ENCODE results near the gene ATP2C2. TPM values are rescaled to one million over a fixed set of nuclear protein-coding genes. Genes with fewer than 3 reads are reported as not detected.

ATP2C2 gene
- total and polyA plus RNA-seq, 2 donors (not counting 1 experiment from before 2014, with no cell fraction given), result not detected

GRCh38 chr16:84329843-84330684 is 38.3 kb upstream of the ATP2C2 start:
- no peak overlapping the region for H3K4me3 ChIP-seq (ENCODE audit: control extremely low read depth in 1 of 5, extremely low read depth in 1 of 5, insufficient read depth in 1 of 5, low read depth in 2 of 5, low read length in 4 of 5)
- no peaks in the 10 kb centered on the region for H3K4me1 ChIP-seq (ENCODE audit: control insufficient read depth in 2 of 2, insufficient read depth in 2 of 2, low read length in 2 of 2)
- no peak overlapping the region for H3K9ac ChIP-seq (ENCODE audit: low read length)
- H3K9me3 ChIP-seq (ENCODE audit: control extremely low read depth in 1 of 3, control insufficient read depth in 2 of 3, insufficient read depth in 1 of 3, low read length in 2 of 3), result peaks cover 0 to 19% (median 0%) of the 10 kb centered on the region in 3 donors
- Mint-ChIP-seq H3K27ac (no peak overlapping the region), H3K27me3 (peaks cover 27% of the 10 kb centered on the region), H3K9me3 (ENCODE audit: insufficient read depth) (no peaks in the 10 kb centered on the region), H3K4me1 (no peaks in the 10 kb centered on the region), H3K4me3 (no peak overlapping the region)
- H3K36me3 ChIP-seq (replicated peaks in 1 of 2; ENCODE audit: control extremely low read depth in 1 of 2, control insufficient read depth in 1 of 2, extremely low read depth in 1 of 2, insufficient read depth in 2 of 2, low read length in 1 of 2), result no peaks in the 10 kb centered on the region
- no peak overlapping the region for H3K4me2 ChIP-seq (replicated peaks; ENCODE audit: low read depth, low read length, poor library complexity, severe bottlenecking)
- ATAC-seq (ENCODE audit: low read depth) (no peak), DNase-seq (no peak)
- no peaks in the 10 kb centered on the region for H3K27me3 ChIP-seq (replicated peaks in 1 of 4; ENCODE audit: control extremely low read depth in 1 of 4, control insufficient read depth in 3 of 4, insufficient read depth in 4 of 4, low read length in 3 of 4)
- ChIA-PET POLR2A (no interaction called here), CTCF (no interaction called here)
- H3K27ac ChIP-seq (ENCODE audit: low read length in 2 of 2), result no peak overlapping the region
- intact Hi-C loops (cut with micrococcal nuclease), result no loop called here
- H2AFZ ChIP-seq (ENCODE audit: insufficient read depth, low read depth, low read length, poor library complexity, severe bottlenecking), result no peak overlapping the region
- H3K79me2 ChIP-seq (ENCODE audit: control insufficient read depth, insufficient read depth, low read length), result no peaks in the 10 kb centered on the region
- WGBS (ENCODE audit: insufficient coverage), result 83% methylated on average over 17 of the region's 18 CpGs
- no peaks in the 10 kb centered on the region for H4K20me1 ChIP-seq (ENCODE audit: control insufficient read depth, insufficient read depth, low read length, poor library complexity, severe bottlenecking)
- TF ChIP-seq CTCF (IDR thresholded peaks at IDR 0.05) (no peak), EZH2 (IDR thresholded peaks at IDR 0.05; ENCODE audit: borderline replicate concordance, insufficient read depth, low read depth, low read length, poor library complexity, severe bottlenecking) (no peak)

- TF ChIP-seq EZH2 (IDR thresholded peaks at IDR 0.05; ENCODE audit: borderline replicate concordance, insufficient read depth, low read depth, low read length, poor library complexity, severe bottlenecking) (no peak), CTCF (IDR thresholded peaks at IDR 0.05) (no peak)
- H3K27ac Mint-ChIP-seq, result no peak overlapping the region
- no peak overlapping the region for H3K4me2 ChIP-seq (replicated peaks; ENCODE audit: low read depth, low read length, poor library complexity, severe bottlenecking)
- no peak overlapping the region for H3K4me3 Mint-ChIP-seq
- H3K4me1 Mint-ChIP-seq, result no peaks in the 10 kb centered on the region
- DNase-seq (no peak), ATAC-seq (ENCODE audit: low read depth) (no peak)
- H3K9me3 Mint-ChIP-seq (ENCODE audit: insufficient read depth), result no peaks in the 10 kb centered on the region
- H3K9ac ChIP-seq (ENCODE audit: low read length), result no peak overlapping the region
- ChIA-PET CTCF (no interaction called here), POLR2A (interaction anchor here (0.5 kb wide), 1 partner anchor 462 kb away, joined by 3 read pairs; no protein-coding TSS in a partner anchor)
- peaks cover 27% of the 10 kb centered on the region for H3K27me3 Mint-ChIP-seq
- H3K27me3 ChIP-seq (replicated peaks in 1 of 4; ENCODE audit: control extremely low read depth in 1 of 4, control insufficient read depth in 3 of 4, insufficient read depth in 4 of 4, low read length in 3 of 4), result no peaks in the 10 kb centered on the region
- H3K4me3 ChIP-seq (ENCODE audit: control extremely low read depth in 1 of 5, extremely low read depth in 1 of 5, insufficient read depth in 1 of 5, low read depth in 2 of 5, low read length in 4 of 5), result no peak overlapping the region
- H3K79me2 ChIP-seq (ENCODE audit: control insufficient read depth, insufficient read depth, low read length), result no peaks in the 10 kb centered on the region
- 94% methylated on average over 5 of the region's 5 CpGs for WGBS (ENCODE audit: insufficient coverage)
- intact Hi-C loops (cut with micrococcal nuclease), result no loop called here
- no peaks in the 10 kb centered on the region for H4K20me1 ChIP-seq (ENCODE audit: control insufficient read depth, insufficient read depth, low read length, poor library complexity, severe bottlenecking)
- H3K9me3 ChIP-seq (ENCODE audit: control extremely low read depth in 1 of 3, control insufficient read depth in 2 of 3, insufficient read depth in 1 of 3, low read length in 2 of 3), result peaks cover 0 to 19% (median 0%) of the 10 kb centered on the region in 3 donors
- H3K27ac ChIP-seq (ENCODE audit: low read length in 2 of 2), result no peak overlapping the region
- H3K4me1 ChIP-seq (ENCODE audit: control insufficient read depth in 2 of 2, insufficient read depth in 2 of 2, low read length in 2 of 2), result no peaks in the 10 kb centered on the region
- no peaks in the 10 kb centered on the region for H3K36me3 ChIP-seq (replicated peaks in 1 of 2; ENCODE audit: control extremely low read depth in 1 of 2, control insufficient read depth in 1 of 2, extremely low read depth in 1 of 2, insufficient read depth in 2 of 2, low read length in 1 of 2)
- no peak overlapping the region for H2AFZ ChIP-seq (ENCODE audit: insufficient read depth, low read depth, low read length, poor library complexity, severe bottlenecking)
Observed at GRCh38 chr16:84330685-84331050, 37.7 kb upstream of the ATP2C2 start.

Data from B cell (primary cell).